GM18951 (cell line): ENCODE data around the gene NMT2.

ENCODE experiments used
- POLR2A ChIP-seq: IDR thresholded peaks from 4 replicates; pipeline ENCODE4 v1.6.1; 2011; ENCODE audit warnings: mild to moderate bottlenecking; ENCODE audit not compliant: insufficient read length, insufficient read depth; ENCODE audit errors: extremely low read depth
- in situ Hi-C: fragments of 300-500 bp; cut with MboI; formaldehyde crosslinking; loops from one replicate; pipeline ENCODE4 v1.12.0; 2022; ENCODE audit warnings: low sequenced_read_pairs, mixed read lengths, inconsistent platforms; ENCODE audit not compliant: unreplicated experiment

Gene NMT2

DNA sequence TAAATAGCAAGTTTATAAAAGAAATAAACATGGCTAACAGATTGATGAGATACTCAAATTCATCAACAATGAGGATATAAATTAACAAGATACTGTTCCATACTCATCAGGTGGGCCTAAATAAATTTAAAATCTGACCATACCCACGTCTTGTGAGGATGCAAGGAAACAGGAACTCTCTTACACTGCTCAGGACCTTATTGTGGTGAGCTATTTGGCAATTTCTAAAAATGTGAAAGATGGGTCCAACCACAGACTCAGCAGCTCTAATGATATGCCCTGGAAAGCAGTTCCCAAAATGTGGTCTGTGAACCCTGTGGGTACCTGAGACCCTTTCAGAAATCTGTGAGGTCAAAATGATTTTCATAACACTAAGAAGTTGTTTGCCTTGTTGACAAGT lies 49.9 kb downstream of the NMT2 start:
- in situ Hi-C loops = no loop called here
- TF ChIP-seq POLR2A = no peak

DNA sequence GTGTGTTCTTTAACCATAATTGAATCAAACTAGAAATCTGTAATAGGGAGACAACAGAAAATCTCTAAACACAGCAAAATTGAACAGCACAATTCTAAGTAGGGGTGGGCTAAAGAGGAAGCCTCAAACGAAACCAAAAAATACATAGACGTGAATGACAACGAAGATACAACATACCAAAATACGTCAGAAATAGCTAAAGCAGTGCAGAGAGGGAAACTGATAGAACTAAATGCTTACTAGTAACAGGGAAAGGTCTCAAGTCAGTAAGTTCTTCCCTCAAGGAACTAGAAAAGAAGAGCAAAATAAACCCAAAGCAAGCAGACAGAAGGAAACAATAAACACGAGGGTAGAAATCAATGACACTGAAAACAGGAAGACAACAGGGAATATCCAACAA lies 52.3 kb downstream of the NMT2 start:
- no peak for TF ChIP-seq POLR2A
- in situ Hi-C loops = no loop called here

DNA sequence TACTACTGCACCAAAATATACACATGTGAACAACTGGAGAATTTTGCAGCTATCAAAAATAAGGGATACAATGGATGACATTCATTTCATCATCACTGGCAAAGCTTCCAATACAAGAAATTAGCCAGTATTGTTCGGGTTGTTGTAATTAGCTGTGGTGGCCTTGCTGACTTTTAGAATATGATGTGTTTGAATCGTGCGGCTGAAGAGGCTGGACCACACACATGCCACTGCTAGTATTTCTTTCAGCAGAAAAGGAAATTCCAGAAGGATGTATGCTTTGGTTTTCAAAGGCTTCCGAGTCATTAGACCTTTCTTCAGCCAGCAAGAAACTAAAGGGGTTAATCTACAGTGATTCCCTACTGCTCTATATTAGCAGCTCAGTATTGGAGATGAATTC lies 54.7 kb downstream of the NMT2 start:
- TF ChIP-seq POLR2A = no peak
- in situ Hi-C loops = no loop called here

DNA sequence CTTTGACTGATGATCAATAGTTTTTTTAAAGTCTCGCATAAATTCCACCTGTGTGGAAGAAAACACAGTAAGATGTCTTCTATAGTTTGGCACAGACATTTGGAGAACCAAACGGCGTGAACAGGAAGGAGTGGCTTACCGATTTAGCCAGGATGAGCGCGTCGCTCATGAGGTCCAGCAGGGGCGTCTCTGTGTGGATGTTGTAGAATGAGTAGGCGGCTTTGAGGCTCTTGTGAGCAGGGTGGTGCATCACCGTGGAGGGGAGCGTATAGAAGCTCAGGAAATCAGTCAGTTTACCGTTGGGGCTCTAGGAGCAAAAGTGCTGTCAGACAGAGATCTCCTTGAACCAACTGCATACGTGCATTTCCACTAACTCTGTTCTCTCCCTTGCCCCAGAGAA lies 55.8 kb downstream of the NMT2 start:
- in situ Hi-C loops = no loop called here
- TF ChIP-seq POLR2A = no peak

DNA sequence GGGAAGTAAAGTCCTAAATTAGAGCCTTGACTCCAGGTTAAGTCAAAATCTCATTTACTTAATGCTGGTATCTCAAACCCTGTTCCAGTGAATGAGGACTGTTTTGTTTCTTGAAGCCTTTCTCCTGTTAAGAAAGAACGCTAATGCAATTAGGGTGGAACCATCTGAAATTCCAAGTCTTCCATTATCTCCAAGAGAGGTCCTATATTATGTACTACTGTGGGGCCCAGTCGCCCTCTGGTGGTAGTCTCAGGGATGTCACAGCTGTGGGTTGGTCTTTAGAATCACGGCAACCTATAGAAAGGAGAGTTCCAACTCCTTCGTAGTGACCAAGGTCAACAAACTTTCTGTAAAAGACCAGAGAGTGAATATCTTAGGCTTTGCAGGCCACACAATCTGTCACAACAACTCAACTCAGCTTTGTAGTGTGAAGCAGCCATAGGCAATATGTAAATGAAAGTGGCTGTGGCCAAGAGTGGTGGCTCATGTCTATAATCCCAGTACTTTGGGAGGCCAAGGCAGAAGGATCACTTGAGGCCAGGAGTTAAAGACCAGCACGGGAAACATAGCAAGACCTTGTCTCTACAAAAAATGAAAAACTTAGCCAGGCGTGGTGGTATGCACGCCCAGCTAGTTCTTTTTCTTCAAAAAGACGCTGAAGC lies 62.0 kb downstream of the NMT2 start:
- in situ Hi-C loops = no loop called here
- no peak for TF ChIP-seq POLR2A

DNA sequence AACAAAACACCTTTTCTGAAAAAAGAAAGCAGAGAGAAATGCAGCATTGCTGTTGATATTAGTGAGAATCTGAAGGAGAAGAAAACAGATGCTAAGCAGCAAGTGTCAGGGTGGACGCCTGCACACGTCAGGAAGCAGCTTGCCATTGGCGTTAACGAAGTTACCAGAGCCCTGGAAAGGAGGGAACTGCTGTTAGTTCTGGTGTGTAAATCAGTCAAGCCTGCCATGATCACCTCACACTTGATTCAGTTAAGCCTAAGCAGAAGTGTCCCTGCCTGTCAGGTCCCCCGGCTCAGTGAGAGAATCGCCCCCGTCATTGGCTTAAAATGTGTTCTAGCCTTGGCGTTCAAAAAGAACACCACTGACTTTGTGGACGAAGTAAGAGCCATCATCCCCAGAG lies 65.0 kb downstream of the NMT2 start:
- in situ Hi-C loops = no loop called here
- no peak for TF ChIP-seq POLR2A

DNA sequence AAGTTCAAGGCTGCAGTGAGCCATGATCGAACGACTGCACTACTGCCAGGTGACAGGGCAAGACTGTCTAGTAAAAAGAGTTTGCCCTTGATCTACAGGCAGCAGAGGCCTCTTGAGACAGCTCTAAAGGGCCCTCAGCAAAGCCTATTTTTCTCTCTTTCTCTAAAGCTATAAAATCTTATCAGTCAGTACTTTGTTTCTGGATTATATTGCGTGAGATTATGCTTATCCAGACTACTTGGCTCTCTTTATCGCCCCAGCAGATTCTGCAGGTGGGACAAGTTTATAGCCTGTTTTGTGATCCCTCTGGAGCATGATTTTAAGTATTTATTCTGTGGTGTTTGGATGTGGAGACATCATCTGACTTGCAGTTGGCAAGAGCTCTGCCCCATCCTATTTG lies 68.6 kb downstream of the NMT2 start:
- TF ChIP-seq POLR2A = no peak
- in situ Hi-C loops = no loop called here

DNA sequence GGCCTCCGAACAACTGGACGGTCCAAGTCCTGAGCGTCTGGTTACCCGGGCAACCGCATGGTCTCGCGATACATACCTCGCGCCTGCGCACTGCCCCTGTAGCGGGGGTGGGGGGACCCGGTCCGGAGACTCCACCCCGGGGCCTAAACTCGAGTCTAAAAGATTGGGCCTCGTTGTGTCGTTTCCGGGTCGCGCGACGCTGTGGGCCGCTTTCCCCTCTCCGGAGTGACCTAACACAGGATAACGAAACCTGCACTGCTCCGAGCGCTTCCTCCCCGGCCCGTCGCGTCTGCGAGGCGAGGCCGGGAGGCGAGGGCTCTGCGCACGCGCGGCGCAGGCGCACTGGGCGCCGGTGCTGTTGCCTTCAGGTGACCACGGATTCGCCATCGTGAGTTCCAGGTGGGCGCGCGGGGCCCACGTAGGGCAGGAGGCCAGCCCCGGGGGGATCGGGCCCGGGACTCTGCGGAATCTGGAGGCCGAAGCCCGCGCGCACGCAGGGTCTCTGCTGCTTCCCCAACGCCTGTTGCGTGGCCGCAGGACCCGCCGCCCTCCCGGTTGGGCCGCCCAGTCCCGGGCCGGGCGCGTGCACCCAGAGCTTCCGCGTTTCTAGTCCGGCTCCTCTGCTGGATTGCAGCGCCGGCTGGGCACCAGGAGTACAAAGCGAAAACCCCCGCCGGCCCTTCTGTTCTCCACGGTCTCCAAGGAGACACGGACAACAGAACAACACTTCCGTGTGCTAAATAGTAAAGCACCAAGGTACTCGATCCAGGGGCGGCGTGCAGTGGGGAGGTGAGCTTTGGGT lies 71.3 kb downstream of the NMT2 start, which contains the start of gene RPP38:
Gene RPP38 (plus strand): TSS at position 345 of the 802 bp plus-strand sequence. CDS start 5,960 bp downstream, outside the sequence.
- in situ Hi-C loops = no loop called here
- TF ChIP-seq POLR2A = peak; percentile 96

DNA sequence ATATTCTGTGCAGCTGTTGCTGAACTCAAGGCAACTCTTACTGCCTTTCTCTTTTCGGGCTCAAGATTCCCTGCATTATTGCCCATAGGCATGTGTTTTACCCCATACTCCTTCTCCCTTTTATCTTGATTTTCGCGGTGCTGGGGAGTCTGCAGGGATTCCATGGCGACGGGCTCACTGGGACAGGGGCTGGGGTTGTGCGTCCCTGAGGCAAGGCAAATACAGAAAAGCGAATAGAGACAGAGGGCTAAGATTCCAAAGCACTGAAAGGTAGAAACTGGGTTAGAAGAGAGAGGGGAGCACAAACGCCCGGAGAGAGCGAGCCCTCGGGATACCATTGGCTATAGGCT lies 71.9 kb downstream of the NMT2 start:
- in situ Hi-C loops = no loop called here
- no peak for TF ChIP-seq POLR2A

DNA sequence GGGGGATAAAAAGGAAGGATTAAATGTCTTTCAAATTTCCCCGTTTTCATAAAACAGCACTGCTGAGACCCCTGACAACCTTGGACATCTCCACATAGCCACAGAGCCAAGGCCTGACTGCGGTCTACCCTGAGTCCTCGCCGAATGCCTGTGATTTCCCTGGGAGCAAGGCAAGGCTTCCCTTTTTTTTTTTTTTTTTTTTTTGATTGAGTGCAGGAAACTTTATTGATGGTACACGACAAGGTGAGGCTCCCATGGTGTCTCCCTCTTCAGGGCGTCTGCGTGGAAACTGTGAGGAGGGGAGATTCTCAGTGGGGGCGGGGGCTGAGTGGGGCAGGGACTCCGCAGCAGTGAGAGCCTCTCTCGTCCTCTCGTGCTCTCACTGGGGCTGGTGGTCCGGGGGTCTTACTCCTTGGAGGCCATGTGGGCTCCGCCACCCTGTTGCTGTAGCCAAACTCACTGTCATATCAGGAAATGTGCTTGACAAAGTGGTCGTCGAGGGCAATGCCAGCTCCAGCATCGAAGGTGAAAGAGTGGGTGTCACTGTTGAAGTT lies 75.6 kb downstream of the NMT2 start:
- no peak for TF ChIP-seq POLR2A
- in situ Hi-C loops = no loop called here

DNA sequence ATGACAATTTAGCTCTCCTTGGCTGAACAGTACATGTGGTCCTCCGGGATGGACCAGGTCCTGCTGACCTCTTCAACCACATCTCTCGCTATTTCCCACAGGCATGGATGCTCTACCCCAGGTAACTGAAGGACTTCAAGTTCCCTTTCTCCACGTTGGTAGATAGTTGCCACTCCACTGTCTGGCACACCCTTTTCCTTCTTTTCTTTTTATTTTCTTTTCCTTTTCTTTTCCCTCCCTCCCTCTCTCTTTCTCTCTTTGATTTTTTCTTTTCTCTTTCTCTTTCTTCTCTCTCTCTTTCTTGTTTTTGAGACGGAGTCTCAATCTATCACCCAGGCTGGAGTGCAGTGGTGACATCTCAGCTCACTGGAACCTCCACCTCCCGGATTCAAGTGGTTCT lies 77.1 kb downstream of the NMT2 start:
- no peak for TF ChIP-seq POLR2A
- in situ Hi-C loops = no loop called here

DNA sequence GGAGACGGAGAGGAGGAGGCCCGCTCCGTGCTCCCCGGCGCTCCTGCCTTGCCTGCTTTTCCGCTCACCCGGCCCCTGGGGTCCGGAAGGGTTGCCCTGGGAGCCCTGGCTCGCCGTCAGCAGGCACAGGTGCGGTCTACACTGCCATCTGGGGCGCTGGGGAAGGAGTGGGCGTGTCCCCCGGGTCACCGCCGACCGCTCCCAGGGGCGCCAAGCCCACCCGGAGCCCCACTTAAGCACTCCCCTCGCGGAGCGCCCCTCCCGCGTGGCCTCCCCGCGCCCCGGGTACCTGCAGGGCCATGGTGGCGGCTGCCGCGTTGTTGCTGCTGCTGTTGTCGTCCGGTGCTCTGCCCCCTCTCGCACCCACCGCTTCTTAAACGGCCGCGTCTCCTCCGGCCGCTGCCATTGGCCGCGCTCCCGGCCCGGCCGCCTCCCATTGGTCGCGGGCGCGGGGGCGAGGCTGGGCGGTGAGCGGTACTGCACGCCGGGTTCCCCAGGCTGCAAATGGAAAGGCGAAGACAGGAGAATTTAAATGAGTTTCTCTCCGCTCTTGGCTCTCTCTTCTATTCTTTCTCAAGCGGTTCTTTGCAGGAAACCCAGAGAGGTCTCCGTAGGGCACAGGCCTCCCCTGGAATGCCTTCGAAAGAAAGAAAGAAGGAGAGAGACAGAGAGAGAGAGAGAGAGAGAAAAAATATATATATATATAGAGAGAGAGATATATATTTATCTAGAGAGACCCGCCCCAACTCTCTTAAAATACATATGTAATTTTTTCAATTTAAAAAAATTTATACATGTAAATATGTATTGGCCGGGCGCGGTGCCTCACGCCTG lies 79.8 kb downstream of the NMT2 start, which contains the start of gene ACBD7:
Gene ACBD7 (minus strand): TSS at position 349 of the 834 bp plus-strand sequence. CDS start 48 bp downstream, at position 301.
- in situ Hi-C loops = no loop called here
- TF ChIP-seq POLR2A = no peak

DNA sequence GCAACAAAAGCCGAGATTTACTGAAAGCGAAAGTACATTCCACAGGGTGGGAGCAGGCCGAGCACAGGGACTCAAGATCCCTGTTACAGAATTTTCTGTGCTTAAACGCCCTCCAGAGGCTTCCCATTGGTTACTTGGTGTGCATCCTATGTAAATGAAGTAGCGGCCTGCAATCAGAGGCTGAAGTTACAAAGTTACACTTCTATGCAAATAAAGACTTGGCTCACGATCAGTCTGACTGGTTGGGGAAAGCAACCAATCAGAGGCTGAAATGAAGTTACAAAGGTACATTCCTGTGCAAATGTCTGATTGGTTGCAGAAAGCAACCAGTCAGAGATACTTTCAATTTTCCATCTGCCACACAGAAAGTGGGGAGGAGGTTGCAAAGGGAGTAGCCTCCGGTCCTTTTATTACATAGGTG lies 84.0 kb downstream of the NMT2 start:
- no peak for TF ChIP-seq POLR2A
- in situ Hi-C loops = no loop called here

DNA sequence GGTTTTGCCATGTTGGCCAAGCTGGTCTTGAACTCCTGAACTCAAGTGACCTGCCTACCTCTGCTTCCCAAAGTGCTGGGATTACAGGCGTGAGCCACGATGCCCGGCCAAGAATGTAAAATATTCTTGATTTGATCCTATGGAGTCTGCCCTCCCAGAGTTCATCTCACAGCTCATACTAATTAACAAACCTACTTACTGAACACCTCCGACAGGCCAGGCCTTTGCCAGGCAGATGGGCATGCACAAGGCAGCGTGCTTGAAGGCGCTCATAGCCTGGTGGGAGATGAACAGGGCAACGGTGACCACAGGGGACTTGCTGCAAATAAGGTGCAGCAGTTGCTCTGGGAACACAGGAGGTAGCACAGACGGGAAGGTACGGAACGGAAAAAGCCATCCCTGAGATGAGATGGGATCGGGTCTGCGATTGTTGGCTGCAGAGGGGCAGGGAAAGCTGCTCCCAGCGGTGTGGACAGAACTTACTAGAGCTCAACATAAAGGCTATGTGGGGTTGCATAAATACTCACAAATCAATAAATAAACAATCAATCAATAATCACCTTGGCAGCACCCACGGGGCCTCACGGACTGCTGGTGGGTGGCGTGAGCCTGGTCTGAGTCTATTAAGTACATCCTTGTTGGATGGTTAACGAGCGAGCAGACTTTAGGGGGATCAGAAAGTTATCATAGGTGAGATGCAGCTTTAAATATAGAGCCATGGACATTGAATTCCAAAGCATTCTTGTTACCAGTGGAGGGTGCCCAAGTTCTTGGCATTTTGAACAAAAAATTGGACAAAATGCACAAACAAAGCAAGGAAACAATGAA lies 84.6 kb downstream of the NMT2 start:
- in situ Hi-C loops = no loop called here
- no peak for TF ChIP-seq POLR2A
